ENCODE data around the gene EYS.

Gene EYS

GRCh38 chr6:64681416-64682160, 1025.4 kb downstream of the EYS start:
- no peak for DNase-seq (ENCODE audit: low read depth)
- TF ChIP-seq POLR2A (IDR thresholded peaks at IDR 0.05; ENCODE audit: extremely low read depth, insufficient read length) (no peak), MAX (IDR thresholded peaks at IDR 0.05; ENCODE audit: low read depth, low read length) (no peak), MYC (IDR thresholded peaks at IDR 0.05; ENCODE audit: low read depth, low read length) (no peak), CTCF (IDR thresholded peaks at IDR 0.05; ENCODE audit: low read depth, low read length) (no peak)
- H3K4me3 ChIP-seq (ENCODE audit: low read depth, low read length): no peak overlapping the region

- H3K4me3 ChIP-seq (ENCODE audit: low read depth, low read length): no peak overlapping the region
- no peak for TF ChIP-seq CTCF (IDR thresholded peaks at IDR 0.05; ENCODE audit: low read depth, low read length)
- TF ChIP-seq POLR2A (IDR thresholded peaks at IDR 0.05; ENCODE audit: extremely low read depth, insufficient read length): no peak
- TF ChIP-seq MAX (IDR thresholded peaks at IDR 0.05; ENCODE audit: low read depth, low read length): no peak
- TF ChIP-seq MYC (IDR thresholded peaks at IDR 0.05; ENCODE audit: low read depth, low read length): no peak
- no peak for DNase-seq (ENCODE audit: low read depth)
Measured at GRCh38 chr6:64680446-64680845, 1026.6 kb downstream of the EYS start.

- no peak for TF ChIP-seq CTCF (IDR thresholded peaks at IDR 0.05; ENCODE audit: low read depth, low read length)
- no peak for TF ChIP-seq MYC (IDR thresholded peaks at IDR 0.05; ENCODE audit: low read depth, low read length)
- no peak for TF ChIP-seq POLR2A (IDR thresholded peaks at IDR 0.05; ENCODE audit: extremely low read depth, insufficient read length)
- no peak for TF ChIP-seq MAX (IDR thresholded peaks at IDR 0.05; ENCODE audit: low read depth, low read length)
- no peak overlapping the region for H3K4me3 ChIP-seq (ENCODE audit: low read depth, low read length)
- DNase-seq (ENCODE audit: low read depth): no peak
Measured at GRCh38 chr6:64679416-64679815, 1027.6 kb downstream of the EYS start.

GRCh38 chr6:64672651-64673050, 1034.4 kb downstream of the EYS start:
- no peak overlapping the region for H3K4me3 ChIP-seq (ENCODE audit: low read depth, low read length)
- no peak for TF ChIP-seq MYC (IDR thresholded peaks at IDR 0.05; ENCODE audit: low read depth, low read length)
- no peak for TF ChIP-seq CTCF (IDR thresholded peaks at IDR 0.05; ENCODE audit: low read depth, low read length)
- TF ChIP-seq POLR2A (IDR thresholded peaks at IDR 0.05; ENCODE audit: extremely low read depth, insufficient read length): no peak
- no peak for DNase-seq (ENCODE audit: low read depth)

- TF ChIP-seq POLR2A (IDR thresholded peaks at IDR 0.05; ENCODE audit: extremely low read depth, insufficient read length): no peak
- no peak for TF ChIP-seq MAX (IDR thresholded peaks at IDR 0.05; ENCODE audit: low read depth, low read length)
- no peak for TF ChIP-seq MYC (IDR thresholded peaks at IDR 0.05; ENCODE audit: low read depth, low read length)
- TF ChIP-seq CTCF (IDR thresholded peaks at IDR 0.05; ENCODE audit: low read depth, low read length): no peak
- H3K4me3 ChIP-seq (ENCODE audit: low read depth, low read length): no peak overlapping the region
- peak; percentile 58 for DNase-seq (ENCODE audit: low read depth)
Measured at GRCh38 chr6:64672131-64672530, 1034.9 kb downstream of the EYS start.
